Measurements from ENCODE around the gene SMARCE1. TPM values are rescaled to one million over a fixed set of nuclear protein-coding genes. Genes with fewer than 3 reads are reported as not detected.

Gene SMARCE1
- total RNA-seq, 1 donor from 2014 or later, result 195 TPM

DNA sequence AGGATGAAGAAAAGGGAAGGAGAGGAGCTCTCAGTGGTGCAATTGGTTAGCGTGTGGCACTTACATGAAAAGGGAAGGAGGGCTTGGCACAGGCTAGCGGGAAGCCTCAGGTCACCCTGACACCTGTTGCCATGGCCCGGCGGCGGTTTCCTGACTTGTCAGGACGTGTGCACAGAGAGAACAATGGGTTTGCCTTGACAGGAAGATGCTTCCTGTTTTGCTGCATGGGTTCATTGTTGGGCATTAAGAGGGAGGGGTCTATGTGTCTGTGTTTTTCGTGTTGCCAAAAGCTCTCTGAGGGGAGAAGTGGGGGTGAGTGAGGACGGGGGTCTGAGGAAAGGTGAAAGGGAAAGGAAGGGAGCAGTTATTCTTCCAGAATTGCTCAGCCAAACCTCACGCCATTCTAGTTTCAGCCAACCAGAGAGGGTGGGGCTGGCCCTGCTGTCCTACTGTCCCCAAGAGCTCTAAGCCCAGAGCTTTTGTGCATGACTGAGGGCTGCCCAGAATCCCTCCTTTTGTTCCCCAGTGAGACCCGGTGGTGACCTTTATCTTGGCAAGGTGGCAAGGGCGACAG is 65.2 kb downstream of the SMARCE1 start:
- H3K27me3 Mint-ChIP-seq, result no peaks in the 10 kb centered on the region
- TF ChIP-seq, protein P1, sequence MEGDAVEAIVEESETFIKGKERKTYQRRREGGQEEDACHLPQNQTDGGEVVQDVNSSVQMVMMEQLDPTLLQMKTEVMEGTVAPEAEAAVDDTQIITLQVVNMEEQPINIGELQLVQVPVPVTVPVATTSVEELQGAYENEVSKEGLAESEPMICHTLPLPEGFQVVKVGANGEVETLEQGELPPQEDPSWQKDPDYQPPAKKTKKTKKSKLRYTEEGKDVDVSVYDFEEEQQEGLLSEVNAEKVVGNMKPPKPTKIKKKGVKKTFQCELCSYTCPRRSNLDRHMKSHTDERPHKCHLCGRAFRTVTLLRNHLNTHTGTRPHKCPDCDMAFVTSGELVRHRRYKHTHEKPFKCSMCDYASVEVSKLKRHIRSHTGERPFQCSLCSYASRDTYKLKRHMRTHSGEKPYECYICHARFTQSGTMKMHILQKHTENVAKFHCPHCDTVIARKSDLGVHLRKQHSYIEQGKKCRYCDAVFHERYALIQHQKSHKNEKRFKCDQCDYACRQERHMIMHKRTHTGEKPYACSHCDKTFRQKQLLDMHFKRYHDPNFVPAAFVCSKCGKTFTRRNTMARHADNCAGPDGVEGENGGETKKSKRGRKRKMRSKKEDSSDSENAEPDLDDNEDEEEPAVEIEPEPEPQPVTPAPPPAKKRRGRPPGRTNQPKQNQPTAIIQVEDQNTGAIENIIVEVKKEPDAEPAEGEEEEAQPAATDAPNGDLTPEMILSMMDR (IDR thresholded peaks at IDR 0.05; ENCODE audit: unreplicated experiment), result no peak
- no peak for DNase-seq (ENCODE audit: low spot score, unreplicated experiment)
- H3K36me3 Mint-ChIP-seq (ENCODE audit: insufficient read depth), result peaks cover 2% of the 10 kb centered on the region
- H3K27ac Mint-ChIP-seq, result no peak overlapping the region
- H3K4me3 Mint-ChIP-seq (ENCODE audit: low read depth), result no peak overlapping the region
- H3K4me1 Mint-ChIP-seq (ENCODE audit: low read depth), result no peaks in the 10 kb centered on the region
- H3K9me3 Mint-ChIP-seq (ENCODE audit: low read depth), result peaks cover 27% of the 10 kb centered on the region

- DNase-seq (ENCODE audit: low spot score, unreplicated experiment), result no peak
- Mint-ChIP-seq H3K4me1 (ENCODE audit: low read depth) (no peaks in the 10 kb centered on the region), H3K9me3 (ENCODE audit: low read depth) (peaks cover 15% of the 10 kb centered on the region), H3K36me3 (ENCODE audit: insufficient read depth) (peaks cover 2% of the 10 kb centered on the region), H3K27me3 (no peaks in the 10 kb centered on the region), H3K27ac (no peak overlapping the region), H3K4me3 (ENCODE audit: low read depth) (no peak overlapping the region)
- TF ChIP-seq, protein P1 (IDR thresholded peaks at IDR 0.05; ENCODE audit: unreplicated experiment), result no peak
These were observed 67.5 kb downstream of the SMARCE1 start for GRCh38 chr17:40580140-40580539.

GRCh38 chr17:40579471-40579870 is 68.1 kb downstream of the SMARCE1 start:
- Mint-ChIP-seq H3K4me3 (ENCODE audit: low read depth) (no peak overlapping the region), H3K36me3 (ENCODE audit: insufficient read depth) (no peaks in the 10 kb centered on the region), H3K27me3 (no peaks in the 10 kb centered on the region), H3K9me3 (ENCODE audit: low read depth) (peaks cover 15% of the 10 kb centered on the region), H3K27ac (no peak overlapping the region), H3K4me1 (ENCODE audit: low read depth) (no peaks in the 10 kb centered on the region)
- TF ChIP-seq, protein P1 (IDR thresholded peaks at IDR 0.05; ENCODE audit: unreplicated experiment), result no peak
- DNase-seq (ENCODE audit: low spot score, unreplicated experiment), result no peak

GRCh38 chr17:40577611-40578065 is 70.0 kb downstream of the SMARCE1 start:
- TF ChIP-seq, protein P1 (IDR thresholded peaks at IDR 0.05; ENCODE audit: unreplicated experiment), result no peak
- DNase-seq (ENCODE audit: low spot score, unreplicated experiment), result no peak
- no peaks in the 10 kb centered on the region for H3K4me1 Mint-ChIP-seq (ENCODE audit: low read depth)
- peaks cover 10% of the 10 kb centered on the region for H3K9me3 Mint-ChIP-seq (ENCODE audit: low read depth)
- H3K27ac Mint-ChIP-seq, result no peak overlapping the region
- H3K4me3 Mint-ChIP-seq (ENCODE audit: low read depth), result no peak overlapping the region
- no peaks in the 10 kb centered on the region for H3K27me3 Mint-ChIP-seq
- H3K36me3 Mint-ChIP-seq (ENCODE audit: insufficient read depth), result no peaks in the 10 kb centered on the region

DNA sequence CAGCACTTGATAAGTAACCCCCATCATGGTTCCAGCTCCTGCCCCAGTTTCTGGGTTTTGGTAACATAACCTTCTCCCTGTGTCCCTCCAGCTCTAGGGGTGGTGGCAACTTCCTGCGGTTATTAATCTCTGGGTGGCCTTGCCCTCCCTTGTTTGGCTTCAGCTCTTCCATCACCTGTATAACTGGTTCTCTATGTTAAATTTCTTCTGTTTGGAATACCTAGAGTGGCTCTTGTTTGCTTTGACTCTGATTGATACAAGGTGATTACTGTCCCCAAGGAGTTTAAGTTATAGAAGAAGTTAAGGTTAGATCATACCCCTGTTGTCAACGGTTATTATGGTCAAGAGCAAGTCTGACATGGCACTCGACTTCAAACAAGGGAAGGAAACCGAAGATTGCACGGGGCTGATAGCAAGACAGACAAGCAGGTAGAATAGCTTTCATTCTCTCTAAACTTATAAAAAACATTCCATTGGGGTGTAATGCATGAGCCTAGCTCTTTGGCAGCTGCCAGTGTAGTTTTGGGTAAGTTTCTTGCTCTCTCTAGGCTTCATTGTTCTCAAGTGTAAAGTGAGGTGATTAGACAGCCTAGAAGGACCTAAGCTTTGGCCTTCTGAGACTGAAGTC is 71.4 kb downstream of the SMARCE1 start:
- no peaks in the 10 kb centered on the region for H3K4me1 Mint-ChIP-seq (ENCODE audit: low read depth)
- no peak for DNase-seq (ENCODE audit: low spot score, unreplicated experiment)

More for the DNA sequence above, 71.4 kb downstream of the SMARCE1 start:
- Mint-ChIP-seq H3K27me3 (peaks cover 9% of the 10 kb centered on the region), H3K36me3 (ENCODE audit: insufficient read depth) (no peaks in the 10 kb centered on the region), H3K9me3 (ENCODE audit: low read depth) (peaks cover 16% of the 10 kb centered on the region), H3K27ac (no peak overlapping the region), H3K4me3 (ENCODE audit: low read depth) (no peak overlapping the region)
- TF ChIP-seq, protein P1 (IDR thresholded peaks at IDR 0.05; ENCODE audit: unreplicated experiment), result no peak

Other genes starting within 250 kb of the SMARCE1 start
- 111 and 114 TPM in 2 replicates for gene TOP2A, start 229.9 kb downstream of the SMARCE1 start, total RNA-seq
- 3.6 and 4.3 TPM in 2 replicates for gene IGFBP4, start 204.4 kb downstream of the SMARCE1 start, total RNA-seq
- not detected in 2 replicates for gene TNS4, start 146.2 kb downstream of the SMARCE1 start, total RNA-seq
- gene CCR7, start 82.3 kb downstream of the SMARCE1 start, total RNA-seq, result not detected in 2 replicates
- 0.36 and 1.1 TPM in 2 replicates for gene KRT222, start 17.4 kb upstream of the SMARCE1 start, total RNA-seq
- not detected in 2 replicates for gene KRT24, start 55.9 kb upstream of the SMARCE1 start, total RNA-seq
- gene KRT25, start 107.5 kb upstream of the SMARCE1 start, total RNA-seq, result not detected in 2 replicates
- gene KRT26, start 124.4 kb upstream of the SMARCE1 start, total RNA-seq, result not detected in 2 replicates
- gene KRT27, start 134.7 kb upstream of the SMARCE1 start, total RNA-seq, result not detected in 2 replicates
- not detected in 2 replicates for gene KRT28, start 152.1 kb upstream of the SMARCE1 start, total RNA-seq
- gene KRT10, start 174.8 kb upstream of the SMARCE1 start, total RNA-seq, result 33.1 and 37.5 TPM in 2 replicates
- gene KRT12, start 219.4 kb upstream of the SMARCE1 start, total RNA-seq, result not detected in 2 replicates
- not detected in 2 replicates for gene KRT20, start 237.4 kb upstream of the SMARCE1 start, total RNA-seq